G401.6 (cell line): ENCODE data around the gene SLK.

Source experiments
- FAIRE-seq: peaks from 2 replicates; lab custom pipeline; 2012; peaks lifted over from hg19 to GRCh38; lab: Jason Lieb, UNC

The SLK gene

DNA sequence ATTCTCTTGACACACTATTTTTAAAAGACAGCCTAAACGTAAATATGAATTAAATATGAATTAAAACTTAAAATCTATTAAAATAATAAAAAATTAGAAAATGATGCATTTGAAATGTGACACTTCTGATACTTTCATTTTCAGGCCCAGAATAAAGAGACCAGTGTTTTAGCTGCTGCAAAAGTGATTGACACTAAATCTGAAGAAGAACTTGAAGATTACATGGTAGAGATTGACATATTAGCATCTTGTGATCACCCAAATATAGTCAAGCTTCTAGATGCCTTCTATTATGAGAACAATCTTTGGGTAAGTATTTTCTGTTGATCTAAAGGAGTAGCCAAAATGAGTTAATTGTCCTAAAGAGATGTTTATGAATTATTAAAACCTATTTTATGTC lies 23.6 kb downstream of the SLK start:
- peak; percentile 33 for FAIRE-seq

DNA sequence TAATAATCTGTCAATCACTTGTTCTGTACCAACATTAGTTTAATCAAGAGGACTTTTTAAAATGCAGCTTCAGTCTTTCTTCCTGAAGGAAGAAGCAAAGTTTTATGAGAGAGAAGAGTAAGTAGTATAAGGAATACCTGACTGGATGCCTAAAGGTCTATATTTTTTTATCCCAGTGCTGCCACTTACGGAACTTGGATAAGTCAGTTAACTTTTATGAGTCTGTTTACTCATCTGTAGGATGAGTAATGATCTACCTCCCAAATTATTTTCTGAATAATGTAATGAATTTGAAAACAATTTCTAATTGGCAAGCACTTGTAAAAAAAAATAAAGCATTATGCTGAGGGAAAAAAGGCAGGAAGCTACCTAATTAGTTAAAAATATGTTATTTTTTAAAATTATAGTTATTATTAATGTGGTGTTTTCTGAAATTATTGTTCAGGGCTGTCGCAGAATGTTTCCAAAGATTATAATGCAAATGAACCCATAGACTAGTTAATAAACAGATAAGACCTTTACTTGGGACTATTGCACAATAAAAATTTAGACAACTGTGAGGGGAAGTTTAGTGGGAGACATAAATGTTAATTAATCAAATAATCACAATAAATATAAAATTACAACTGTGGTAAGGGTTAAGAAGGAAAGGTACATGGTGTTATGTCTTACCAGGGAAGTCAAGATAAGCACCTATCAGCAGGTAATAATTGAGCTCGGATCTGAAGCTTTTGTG lies 24.6 kb downstream of the SLK start:
- no peak for FAIRE-seq

DNA sequence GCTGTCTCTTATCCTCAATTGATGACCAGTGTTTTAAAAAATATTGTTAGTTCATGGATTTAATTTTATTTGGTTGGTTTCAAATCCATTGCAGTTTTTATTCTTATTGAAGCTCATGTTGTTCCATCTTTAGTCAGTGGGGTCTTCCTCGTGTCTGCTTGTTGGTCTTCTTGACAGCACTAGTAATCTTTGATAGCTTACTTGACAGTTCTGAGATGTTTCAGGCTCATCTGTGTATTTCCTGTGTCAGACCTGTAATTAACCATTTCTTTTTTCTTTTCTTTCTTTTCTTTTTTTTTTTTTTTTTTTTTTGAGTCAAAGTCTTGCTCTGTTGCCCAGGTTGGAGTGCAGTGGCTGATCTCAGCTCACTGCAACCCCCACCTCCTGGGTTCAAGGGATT lies 28.2 kb downstream of the SLK start:
- FAIRE-seq = no peak

- FAIRE-seq = no peak
Observed at GRCh38 chr10:103998805-103999204, 31.9 kb downstream of the SLK start.

DNA sequence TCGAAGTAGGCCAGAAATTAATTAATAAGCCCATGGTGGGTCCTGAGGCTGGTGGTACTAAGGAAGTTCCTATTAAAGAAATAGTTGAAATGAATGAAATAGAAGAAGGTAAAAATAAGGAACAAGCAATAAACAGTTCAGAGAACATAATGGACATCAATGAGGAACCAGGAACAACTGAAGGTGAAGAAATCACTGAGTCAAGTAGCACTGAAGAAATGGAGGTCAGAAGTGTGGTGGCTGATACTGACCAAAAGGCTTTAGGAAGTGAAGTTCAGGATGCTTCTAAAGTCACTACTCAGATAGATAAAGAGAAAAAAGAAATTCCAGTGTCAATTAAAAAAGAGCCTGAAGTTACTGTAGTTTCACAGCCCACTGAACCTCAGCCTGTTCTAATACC lies 36.0 kb downstream of the SLK start:
- no peak for FAIRE-seq

GRCh38 chr10:104005172-104005863 lies 38.4 kb downstream of the SLK start:
- FAIRE-seq = no peak

- peak; percentile 48 for FAIRE-seq
Observed at GRCh38 chr10:104011904-104012303, 45.0 kb downstream of the SLK start.

- no peak for FAIRE-seq
Observed at GRCh38 chr10:104013489-104013888, 46.5 kb downstream of the SLK start.

GRCh38 chr10:104014176-104014575 lies 47.2 kb downstream of the SLK start:
- FAIRE-seq = no peak

- no peak for FAIRE-seq
Observed at GRCh38 chr10:104016661-104017060, 49.7 kb downstream of the SLK start.

DNA sequence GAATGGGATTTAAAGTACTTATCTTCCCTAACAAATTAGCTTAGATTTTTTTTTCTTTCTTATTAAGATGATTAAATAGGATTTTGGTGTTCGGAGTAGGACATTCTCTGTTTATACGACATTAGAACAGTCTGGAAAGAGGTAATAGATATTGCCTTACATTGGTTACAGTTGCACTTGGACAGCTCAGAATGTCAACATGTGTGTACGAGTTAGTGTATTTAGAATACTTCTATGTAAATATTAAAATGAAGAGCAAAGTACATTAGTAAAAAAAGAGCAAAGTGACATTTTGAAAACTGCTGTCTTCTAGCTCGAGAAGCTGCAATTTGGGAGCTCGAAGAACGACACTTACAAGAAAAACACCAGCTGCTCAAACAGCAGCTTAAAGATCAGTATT lies 51.5 kb downstream of the SLK start:
- FAIRE-seq = no peak

- no peak for FAIRE-seq
Observed at GRCh38 chr10:104020020-104020419, 53.1 kb downstream of the SLK start.

- FAIRE-seq = no peak
Observed at GRCh38 chr10:104021246-104021645, 54.3 kb downstream of the SLK start.

DNA sequence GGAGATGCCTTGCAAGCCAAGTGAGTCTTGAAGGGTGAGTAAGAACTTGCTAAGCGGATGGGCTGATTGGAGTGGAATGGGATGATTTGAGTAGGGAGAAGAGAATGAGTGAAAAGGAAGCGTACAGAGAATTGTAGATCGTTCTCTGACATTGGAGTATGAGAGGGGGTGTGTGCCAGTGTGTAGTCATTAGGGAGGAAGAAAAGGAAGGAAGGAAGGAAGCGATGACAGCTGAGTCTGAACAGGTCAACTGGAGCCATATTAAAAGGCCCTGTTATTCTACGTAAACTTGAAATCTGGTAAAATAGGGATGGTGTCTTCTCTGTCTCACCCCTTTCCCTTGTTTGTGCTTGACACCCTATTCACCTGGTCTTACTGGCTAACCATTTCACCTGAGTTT lies 55.1 kb downstream of the SLK start:
- FAIRE-seq = no peak

GRCh38 chr10:104025524-104025923 lies 58.6 kb downstream of the SLK start:
- FAIRE-seq = no peak

DNA sequence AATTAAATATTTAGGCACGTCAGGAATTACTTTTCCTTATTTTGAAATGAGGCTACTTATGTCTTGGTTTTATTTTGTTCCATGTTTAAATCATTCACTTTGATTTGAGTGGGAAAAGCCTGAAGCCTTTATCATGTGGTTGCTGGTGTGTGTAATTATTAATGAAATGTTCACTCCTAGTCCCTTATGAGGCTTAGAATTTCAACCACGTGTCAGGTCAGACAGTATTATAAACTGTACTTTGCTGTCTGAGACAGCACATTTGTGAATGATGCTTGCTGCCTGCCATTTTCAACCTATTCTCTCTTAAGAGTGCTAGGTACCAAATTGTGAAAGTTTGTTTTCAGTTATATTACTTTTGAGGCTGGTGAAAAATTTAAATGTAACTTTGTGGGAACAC lies 59.8 kb downstream of the SLK start:
- no peak for FAIRE-seq

DNA sequence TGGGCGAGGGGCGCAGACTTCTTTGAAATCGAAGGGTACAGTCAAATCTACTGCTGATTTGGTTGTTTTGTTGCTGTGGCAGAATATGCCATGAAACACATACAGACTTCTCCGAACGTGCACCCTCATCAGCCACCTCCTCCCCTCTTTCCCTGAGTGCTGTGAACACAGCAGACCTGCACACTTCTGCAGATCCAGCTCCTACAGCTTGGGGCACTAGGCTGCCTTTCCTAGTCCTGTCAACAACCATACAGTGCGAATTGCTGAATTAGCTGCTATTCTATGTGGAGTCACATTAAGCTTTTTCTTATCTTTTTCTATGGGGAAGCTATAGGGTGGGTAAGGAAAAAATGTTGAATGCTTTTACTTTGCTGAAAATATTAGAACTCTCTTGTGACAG lies 61.2 kb downstream of the SLK start:
- no peak for FAIRE-seq

- FAIRE-seq = no peak
Observed at GRCh38 chr10:104028823-104029520, 62.0 kb downstream of the SLK start.

GRCh38 chr10:104029521-104029860 lies 62.6 kb downstream of the SLK start:
- FAIRE-seq = no peak

- FAIRE-seq = no peak
Observed at GRCh38 chr10:104031631-104032030, 64.7 kb downstream of the SLK start.

- FAIRE-seq = no peak
Observed at GRCh38 chr10:104032144-104032775, 65.3 kb downstream of the SLK start.

- no peak for FAIRE-seq
Observed at GRCh38 chr10:104033401-104033930, 66.5 kb downstream of the SLK start.

- no peak for FAIRE-seq
Observed at GRCh38 chr10:104033966-104034365, 67.0 kb downstream of the SLK start.
